GM19395 (cell line): Measurements from ENCODE around the gene NRCAM.

Experiments used
- ATAC-seq: cut with Tn5 transposase; IDR thresholded peaks from one replicate; pipeline ENCODE4 v1.9.1; 2021; ENCODE audit warnings: mild to moderate bottlenecking, moderate library complexity; ENCODE audit not compliant: unreplicated experiment

Gene NRCAM

GRCh38 chr7:108112683-108113082 is 343.6 kb downstream of the NRCAM start:
- no peak for ATAC-seq

- ATAC-seq: no peak
Measured at GRCh38 chr7:108109221-108109908, 346.9 kb downstream of the NRCAM start.

- no peak for ATAC-seq
Measured at GRCh38 chr7:108108131-108108530, 348.1 kb downstream of the NRCAM start.

DNA sequence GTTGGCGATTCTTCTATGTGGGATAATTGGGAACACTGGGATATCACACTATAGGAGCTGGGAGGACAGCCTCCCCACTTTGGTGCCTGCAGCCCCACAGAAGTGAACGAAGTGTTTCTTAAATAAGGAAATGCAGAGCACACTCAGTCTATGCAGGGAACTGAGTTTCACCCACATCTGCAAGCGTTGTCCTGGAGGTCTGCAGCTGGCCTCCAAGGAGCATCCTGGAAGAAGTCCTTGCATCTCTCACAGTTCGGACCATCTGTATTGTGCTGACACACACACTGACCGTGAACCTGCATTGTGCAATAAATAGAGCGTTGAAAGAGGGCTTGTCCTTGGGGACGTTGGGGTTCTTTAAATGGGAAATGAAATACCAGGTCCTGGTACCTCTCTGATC is 351.9 kb downstream of the NRCAM start:
- ATAC-seq: no peak

DNA sequence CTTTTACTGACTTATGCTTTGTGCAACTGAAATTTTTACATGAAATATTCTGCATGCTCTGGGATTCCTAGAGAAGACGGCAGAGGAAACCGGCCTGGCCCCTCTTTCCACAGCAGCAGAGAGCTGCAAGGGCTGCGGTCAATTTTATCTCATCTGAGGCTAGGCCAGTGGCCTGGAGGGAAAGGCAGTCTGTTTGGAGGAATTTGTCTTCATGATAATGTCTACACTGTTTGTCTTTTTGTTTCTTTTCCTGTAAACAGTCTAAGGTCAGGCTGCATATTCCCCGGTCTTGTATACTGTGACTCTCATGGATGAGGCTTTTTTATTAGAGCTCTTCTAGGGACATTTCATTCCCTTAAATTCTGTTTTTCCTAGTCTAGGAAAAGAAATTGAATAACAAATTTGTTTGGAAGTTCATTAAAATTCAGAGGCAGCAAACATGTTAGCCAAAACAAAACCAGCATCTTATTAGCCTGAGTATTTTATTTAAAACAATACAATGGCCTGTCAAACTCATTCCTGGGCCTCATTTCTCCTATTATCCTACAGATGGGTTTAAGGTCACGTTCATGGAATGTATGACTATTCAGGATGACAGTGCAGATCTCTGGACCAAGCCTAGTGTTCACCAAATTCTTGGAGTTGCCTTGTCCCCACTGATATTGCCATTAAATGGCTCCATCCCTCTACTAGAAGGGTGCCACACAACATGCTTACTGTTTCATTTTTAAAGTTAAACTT is 352.5 kb downstream of the NRCAM start:
- no peak for ATAC-seq

DNA sequence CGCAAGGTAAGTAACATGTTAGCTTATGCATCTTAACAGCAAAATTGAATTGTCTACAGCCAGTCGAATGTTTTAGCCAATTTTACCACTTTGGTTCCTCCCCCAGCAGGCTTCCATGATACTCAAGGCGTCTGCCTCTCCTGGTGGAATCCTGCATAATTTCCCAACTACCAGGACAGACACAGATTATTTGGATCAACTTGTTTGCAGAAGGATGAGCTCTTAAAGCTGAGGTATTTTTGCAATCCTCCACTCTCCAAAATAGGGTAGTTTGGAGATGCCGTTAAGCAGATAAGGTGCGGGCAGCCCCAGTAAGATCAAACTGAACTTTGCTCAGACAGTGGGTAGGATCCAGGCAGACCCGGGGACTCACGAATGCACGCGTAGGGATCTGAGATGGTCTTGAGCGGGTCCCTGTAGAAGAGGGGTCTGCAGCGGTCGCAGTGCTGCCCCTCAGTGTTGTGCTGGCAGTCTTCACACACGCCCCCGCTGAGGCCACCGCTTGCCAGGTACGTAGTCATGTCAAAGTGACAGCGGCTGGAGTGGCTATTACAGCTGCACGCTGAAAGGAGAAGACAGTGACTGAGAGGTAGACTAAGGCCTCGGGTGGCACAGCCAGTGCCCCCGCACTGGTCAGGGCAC is 353.4 kb downstream of the NRCAM start:
- no peak for ATAC-seq

DNA sequence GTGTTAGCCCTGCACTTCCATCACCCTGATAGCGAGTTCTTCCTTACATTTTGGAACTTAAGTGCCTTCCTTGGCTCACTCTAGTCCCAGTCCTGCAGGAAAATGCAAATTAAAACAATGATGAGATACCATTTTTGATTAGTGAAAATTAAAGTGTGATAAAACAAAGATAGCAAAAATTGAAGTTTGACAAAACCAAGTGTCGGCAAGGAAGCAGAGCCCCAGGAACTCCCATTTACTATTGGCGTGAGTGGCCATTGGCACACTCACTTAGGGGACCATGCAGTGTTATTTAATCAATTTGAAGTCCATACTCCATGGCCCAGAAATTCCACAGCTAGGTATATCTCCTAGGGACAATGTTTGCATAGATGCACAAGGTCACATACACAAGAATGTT is 354.5 kb downstream of the NRCAM start:
- no peak for ATAC-seq

- ATAC-seq: no peak
Measured at GRCh38 chr7:108099713-108100112, 356.5 kb downstream of the NRCAM start.

DNA sequence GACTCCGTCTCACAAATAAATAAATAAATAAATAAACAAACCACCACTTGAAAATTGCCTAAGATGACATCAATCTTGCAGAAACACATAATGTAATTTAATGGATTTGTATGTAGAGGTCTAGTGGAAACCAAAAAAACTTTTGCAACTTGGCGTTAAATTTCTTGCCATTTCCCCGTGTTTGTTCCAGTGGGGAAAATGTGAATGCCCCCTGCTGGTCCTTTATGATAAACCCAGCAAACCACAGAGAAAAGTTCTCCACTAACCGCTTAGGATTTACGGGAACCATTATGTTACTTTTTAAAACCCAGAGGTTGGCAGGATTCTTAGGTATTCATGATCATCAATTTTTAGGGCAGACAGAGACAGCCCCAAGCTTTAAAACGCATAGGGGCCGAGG is 358.5 kb downstream of the NRCAM start:
- ATAC-seq: no peak
